ENCODE results near the gene SAFB2.

GRCh38 chr19:5632657-5633056 lies 10.1 kb upstream of the SAFB2 start:
- TF ChIP-seq CTCF (conservative IDR thresholded peaks at IDR 0.05) (no peak), ZFX (IDR thresholded peaks at IDR 0.05) (no peak)

Data from C4-2B (cell line).